Immature natural killer cell (primary cell): ENCODE measurements around the gene GPC6. TPM values are rescaled to one million over a fixed set of nuclear protein-coding genes. Genes with fewer than 3 reads are reported as not detected.

Experiments used
- DNase-seq, 3 donors: peaks; one replicate each; pipeline ENCODE4 v3.0.0; 2022; ENCODE audit warnings: mixed read lengths in 1 of 3
- H3K27ac Mint-ChIP-seq, 6 donors: one replicate each; pipeline ENCODE4 v1.8.0; 2020; ENCODE audit warnings: mixed read lengths in 6 of 6, mild to moderate bottlenecking in 5 of 6, inconsistent platforms in 4 of 6, moderate library complexity in 3 of 6
- H3K27me3 Mint-ChIP-seq, 3 donors: one replicate each; pipeline ENCODE4 v1.8.0; 2020 to 2021; ENCODE audit warnings: low read depth in 3 of 3, mild to moderate bottlenecking in 3 of 3, mixed read lengths in 3 of 3, moderate library complexity in 3 of 3, inconsistent platforms in 1 of 3
- H3K36me3 Mint-ChIP-seq, 3 donors: one replicate each; pipeline ENCODE4 v1.8.0; 2020; ENCODE audit warnings: mixed read lengths in 3 of 3, inconsistent platforms in 2 of 3, mild to moderate bottlenecking in 2 of 3
- H3K4me1 Mint-ChIP-seq, 2 donors: one replicate each; pipeline ENCODE4 v1.8.0; 2020; ENCODE audit warnings: inconsistent platforms in 2 of 2, mild to moderate bottlenecking in 2 of 2, mixed read lengths in 2 of 2, moderate library complexity in 1 of 2
- H3K4me3 Mint-ChIP-seq, 5 donors: one replicate each; pipeline ENCODE4 v1.8.0; 2020; ENCODE audit warnings: mild to moderate bottlenecking in 5 of 5, mixed read lengths in 5 of 5, inconsistent platforms in 3 of 5, moderate library complexity in 3 of 5
- H3K9me3 Mint-ChIP-seq, 6 donors: one replicate each; pipeline ENCODE4 v1.8.0; 2020; ENCODE audit warnings: mild to moderate bottlenecking in 6 of 6, mixed read lengths in 6 of 6, inconsistent platforms in 4 of 6, moderate library complexity in 3 of 6
- polyA plus RNA-seq, 3 donors: library from polyadenylated mRNA; unstranded; fragments of 300-500 nt; fragmentation: Illumina TruSeq; gene quantifications; one replicate each; pipeline ENCODE4 v1.2.3, GENCODE V29; 2021

GPC6 gene
- polyA plus RNA-seq, 3 donors from 2014 or later, result not detected

DNA sequence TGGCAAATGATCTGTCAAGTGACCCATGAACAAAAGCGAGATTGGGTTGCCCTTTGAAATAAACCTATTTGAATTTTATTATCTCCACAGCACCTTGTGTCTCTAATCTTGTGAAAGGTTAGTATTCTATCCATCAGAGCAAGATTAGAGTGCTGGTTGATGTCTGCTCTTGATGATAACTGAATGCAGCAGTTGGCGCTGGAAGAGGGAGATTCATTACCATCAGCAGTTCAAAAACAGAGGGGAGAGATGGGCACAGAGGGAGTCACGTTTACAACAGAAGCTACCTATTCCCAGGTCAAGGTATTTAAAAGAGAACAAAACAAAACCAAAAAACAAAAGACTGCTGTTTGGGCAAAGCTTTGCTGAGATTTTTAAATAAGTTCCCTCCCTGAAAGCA lies 588.1 kb downstream of the GPC6 start:
- peaks cover 1 to 4% (median 2%) of the 10 kb centered on the region in 3 donors for H3K27me3 Mint-ChIP-seq
- H3K4me3 Mint-ChIP-seq, result no peak overlapping the region
- no peak overlapping the region for H3K27ac Mint-ChIP-seq
- no peak for DNase-seq
- no peaks in the 10 kb centered on the region for H3K36me3 Mint-ChIP-seq
- H3K4me1 Mint-ChIP-seq, result no peaks in the 10 kb centered on the region
- peaks cover 0 to 6% (median 0%) of the 10 kb centered on the region in 6 donors for H3K9me3 Mint-ChIP-seq

DNA sequence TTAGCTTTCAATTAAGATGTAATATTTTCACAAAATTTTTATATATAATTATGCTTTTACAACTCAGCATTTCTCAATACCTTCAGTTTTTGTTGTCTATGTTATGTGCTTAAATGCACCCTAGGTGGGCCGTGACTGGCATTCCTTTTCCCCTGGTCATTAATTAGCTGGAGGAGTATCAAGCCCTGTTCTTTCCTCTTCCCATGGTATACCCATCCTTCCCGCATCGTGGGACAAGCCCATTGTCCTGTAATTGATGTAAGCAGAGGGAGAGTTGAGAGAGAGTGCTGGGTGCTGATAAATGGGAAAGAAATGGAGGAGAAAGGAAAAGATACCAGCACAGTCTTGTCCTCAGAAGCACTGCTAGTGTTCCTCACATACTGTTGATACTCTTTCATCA lies 591.7 kb downstream of the GPC6 start:
- no peak for DNase-seq
- H3K27ac Mint-ChIP-seq, result no peak overlapping the region
- no peaks in the 10 kb centered on the region for H3K4me1 Mint-ChIP-seq
- no peak overlapping the region for H3K4me3 Mint-ChIP-seq
- no peaks in the 10 kb centered on the region for H3K36me3 Mint-ChIP-seq
- peaks cover 0 to 2% (median 0%) of the 10 kb centered on the region in 6 donors for H3K9me3 Mint-ChIP-seq
- H3K27me3 Mint-ChIP-seq, result peaks cover 0 to 4% (median 1%) of the 10 kb centered on the region in 3 donors

DNA sequence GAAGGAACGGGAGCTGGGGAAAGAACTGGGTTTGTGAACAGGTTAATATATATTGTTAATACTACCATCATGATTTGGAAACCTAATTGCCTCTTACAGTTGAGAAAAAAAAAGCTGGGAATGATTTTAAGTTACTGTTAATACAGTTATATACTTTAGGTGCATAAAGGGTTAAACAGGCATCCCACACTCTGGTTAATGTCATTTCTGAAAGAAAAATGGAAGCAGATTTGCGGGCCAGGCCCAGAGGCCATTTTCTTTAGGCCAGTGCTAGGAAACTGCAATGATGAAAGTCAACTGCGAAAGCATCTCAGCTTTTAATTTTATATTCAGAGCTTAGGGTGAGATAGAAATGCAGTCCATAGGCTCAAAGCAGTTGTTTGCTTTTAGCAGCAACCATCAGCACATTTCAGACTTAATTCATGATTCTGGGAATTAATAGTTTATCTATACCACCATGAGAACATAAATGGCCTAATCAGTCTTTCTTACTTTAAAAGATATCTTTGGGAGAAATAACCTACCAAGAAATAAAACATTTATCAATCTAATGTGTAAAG lies 592.8 kb downstream of the GPC6 start:
- H3K4me3 Mint-ChIP-seq, result no peak overlapping the region
- no peak for DNase-seq
- no peak overlapping the region for H3K27ac Mint-ChIP-seq
- H3K4me1 Mint-ChIP-seq, result no peaks in the 10 kb centered on the region
- H3K9me3 Mint-ChIP-seq, result peaks cover 0 to 2% (median 0%) of the 10 kb centered on the region in 6 donors
- H3K27me3 Mint-ChIP-seq, result peaks cover 0 to 4% (median 1%) of the 10 kb centered on the region in 3 donors
- H3K36me3 Mint-ChIP-seq, result no peaks in the 10 kb centered on the region

DNA sequence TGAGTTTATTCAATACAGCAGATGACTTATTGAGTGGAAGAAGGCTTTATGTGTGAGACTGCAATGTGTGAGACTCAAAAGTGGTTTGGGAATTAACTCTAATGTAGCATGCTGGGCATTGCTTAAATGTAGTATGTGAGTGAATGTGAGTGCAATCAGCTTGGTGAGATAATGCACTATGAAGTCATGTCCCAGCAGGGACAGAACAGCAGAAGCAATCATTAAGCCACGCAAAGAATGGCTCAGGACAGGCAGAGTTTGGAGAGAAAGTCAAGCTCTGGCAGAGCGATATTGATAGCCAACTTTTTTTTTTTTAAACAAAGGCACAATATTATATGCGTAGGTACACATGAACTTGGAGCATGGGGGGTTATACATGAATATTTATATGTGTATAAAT lies 597.7 kb downstream of the GPC6 start:
- H3K27me3 Mint-ChIP-seq, result no peaks in the 10 kb centered on the region
- H3K36me3 Mint-ChIP-seq, result no peaks in the 10 kb centered on the region
- DNase-seq, result no peak
- H3K27ac Mint-ChIP-seq, result no peak overlapping the region
- H3K4me3 Mint-ChIP-seq, result no peak overlapping the region
- peaks cover 0 to 9% (median 0%) of the 10 kb centered on the region in 6 donors for H3K9me3 Mint-ChIP-seq
- no peaks in the 10 kb centered on the region for H3K4me1 Mint-ChIP-seq

DNA sequence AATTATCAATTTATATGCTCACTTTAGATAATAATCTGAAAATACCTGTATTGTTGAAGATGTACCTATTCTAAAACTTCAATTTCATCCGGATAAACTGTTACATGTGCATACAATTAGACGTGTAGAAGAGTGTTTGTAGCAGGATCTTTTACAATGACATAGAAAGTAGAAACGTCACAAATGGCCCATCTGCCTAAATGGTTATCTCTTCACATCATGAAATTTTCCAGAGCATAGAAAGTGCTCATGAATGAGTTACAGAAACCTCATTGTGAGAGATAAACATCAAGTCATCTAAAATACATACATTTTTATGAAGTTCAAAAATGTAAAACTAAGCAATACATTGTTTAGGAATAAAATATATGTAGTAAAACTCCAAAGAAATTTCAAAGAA lies 607.4 kb downstream of the GPC6 start:
- peaks cover 0 to 2% (median 2%) of the 10 kb centered on the region in 3 donors for H3K27me3 Mint-ChIP-seq
- peaks cover 0 to 5% (median 3%) of the 10 kb centered on the region in 6 donors for H3K9me3 Mint-ChIP-seq
- H3K36me3 Mint-ChIP-seq, result no peaks in the 10 kb centered on the region
- H3K27ac Mint-ChIP-seq, result no peak overlapping the region
- no peak for DNase-seq
- no peaks in the 10 kb centered on the region for H3K4me1 Mint-ChIP-seq
- no peak overlapping the region for H3K4me3 Mint-ChIP-seq

DNA sequence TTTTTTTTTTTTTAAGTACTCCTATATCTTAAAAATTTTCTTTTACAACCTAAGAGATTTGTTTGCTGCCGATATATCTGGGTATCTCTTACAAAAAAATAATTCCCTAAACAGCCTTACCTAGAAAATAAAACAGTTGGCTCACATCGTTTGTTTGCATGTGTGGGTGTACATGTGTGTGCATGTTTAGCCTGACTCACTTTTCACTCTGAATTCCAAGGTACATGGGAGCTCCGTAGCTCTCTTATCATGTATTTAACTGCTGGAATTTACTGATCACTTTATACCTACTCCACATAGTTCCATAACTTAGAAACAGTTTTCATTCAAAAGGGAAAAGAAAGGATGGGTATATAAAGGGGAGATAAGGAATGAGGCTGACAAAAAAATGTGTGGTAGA lies 616.5 kb downstream of the GPC6 start:
- Mint-ChIP-seq H3K4me3 (no peak overlapping the region), H3K27ac (no peak overlapping the region), H3K27me3 (peaks cover 0 to 3% (median 0%) of the 10 kb centered on the region in 3 donors), H3K4me1 (no peaks in the 10 kb centered on the region), H3K9me3 (peaks cover 0 to 7% (median 1%) of the 10 kb centered on the region in 6 donors), H3K36me3 (no peaks in the 10 kb centered on the region)
- DNase-seq, result no peak

DNA sequence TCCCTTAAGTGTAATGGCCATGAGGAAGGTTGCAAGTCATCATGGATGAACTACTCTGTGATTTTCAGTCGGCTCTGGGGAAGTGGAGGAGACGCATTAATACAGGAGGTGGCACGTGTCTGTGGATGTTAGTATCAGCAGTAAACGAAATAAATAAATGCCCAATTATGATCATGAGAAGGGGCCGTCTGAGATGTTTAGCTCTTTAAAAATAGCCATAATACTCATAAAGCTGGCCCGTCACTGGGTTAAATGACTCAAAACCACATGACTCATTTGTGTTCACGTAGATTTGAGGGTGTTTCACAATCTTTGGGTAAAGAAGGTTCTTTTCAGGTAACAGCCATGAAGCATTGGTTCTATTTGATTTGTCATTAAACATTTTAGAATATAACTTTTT lies 620.6 kb downstream of the GPC6 start:
- Mint-ChIP-seq H3K4me3 (no peak overlapping the region), H3K36me3 (no peaks in the 10 kb centered on the region), H3K9me3 (peaks cover 0 to 3% (median 2%) of the 10 kb centered on the region in 6 donors), H3K4me1 (no peaks in the 10 kb centered on the region), H3K27me3 (peaks cover 0 to 3% (median 0%) of the 10 kb centered on the region in 3 donors), H3K27ac (no peak overlapping the region)
- no peak for DNase-seq

DNA sequence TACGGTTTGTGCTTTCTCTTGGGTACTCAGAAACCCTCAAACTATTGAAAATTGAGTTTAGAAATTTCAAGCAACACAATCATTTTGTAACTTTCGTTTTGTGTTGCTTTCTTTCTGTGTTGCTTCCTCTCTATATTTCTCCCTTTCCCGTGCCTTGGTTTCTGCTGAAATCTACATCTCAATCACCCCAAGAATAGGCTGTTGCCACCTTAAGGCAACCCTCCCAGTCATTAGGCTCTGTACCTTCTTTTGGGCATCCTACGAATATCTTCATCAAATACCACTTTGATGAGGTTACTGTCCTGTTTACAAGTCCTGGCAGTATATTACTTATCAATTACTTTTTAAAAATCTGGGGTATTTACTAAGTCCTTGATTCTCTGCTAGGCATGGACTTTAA lies 621.6 kb downstream of the GPC6 start:
- no peak for DNase-seq
- H3K4me1 Mint-ChIP-seq, result no peaks in the 10 kb centered on the region
- peaks cover 0 to 3% (median 0%) of the 10 kb centered on the region in 3 donors for H3K27me3 Mint-ChIP-seq
- no peak overlapping the region for H3K4me3 Mint-ChIP-seq
- peaks cover 0 to 3% (median 2%) of the 10 kb centered on the region in 6 donors for H3K9me3 Mint-ChIP-seq
- H3K36me3 Mint-ChIP-seq, result no peaks in the 10 kb centered on the region
- no peak overlapping the region for H3K27ac Mint-ChIP-seq

DNA sequence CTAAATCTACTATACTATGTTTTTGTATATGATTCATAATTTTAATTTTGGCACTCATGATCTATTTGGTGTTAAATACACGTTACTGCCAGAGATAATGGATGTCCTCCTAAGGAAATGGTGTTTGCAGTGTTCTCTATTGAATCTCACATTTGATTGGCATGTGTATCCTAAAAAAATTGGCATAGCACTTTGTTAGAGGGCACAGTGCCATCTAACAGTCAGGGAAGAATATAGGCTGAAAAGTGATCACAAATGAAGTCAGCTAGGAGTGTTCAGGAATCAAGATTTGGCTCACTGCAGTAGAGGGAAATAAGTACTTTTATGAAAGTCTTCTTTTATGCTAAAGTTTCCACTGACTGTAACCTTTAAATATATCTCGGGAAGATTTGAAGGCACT lies 624.6 kb downstream of the GPC6 start:
- Mint-ChIP-seq H3K36me3 (no peaks in the 10 kb centered on the region), H3K27me3 (peaks cover 0 to 3% (median 0%) of the 10 kb centered on the region in 3 donors), H3K27ac (no peak overlapping the region), H3K4me1 (no peaks in the 10 kb centered on the region), H3K9me3 (peaks cover 0 to 10% (median 2%) of the 10 kb centered on the region in 6 donors), H3K4me3 (no peak overlapping the region)
- DNase-seq, result no peak

DNA sequence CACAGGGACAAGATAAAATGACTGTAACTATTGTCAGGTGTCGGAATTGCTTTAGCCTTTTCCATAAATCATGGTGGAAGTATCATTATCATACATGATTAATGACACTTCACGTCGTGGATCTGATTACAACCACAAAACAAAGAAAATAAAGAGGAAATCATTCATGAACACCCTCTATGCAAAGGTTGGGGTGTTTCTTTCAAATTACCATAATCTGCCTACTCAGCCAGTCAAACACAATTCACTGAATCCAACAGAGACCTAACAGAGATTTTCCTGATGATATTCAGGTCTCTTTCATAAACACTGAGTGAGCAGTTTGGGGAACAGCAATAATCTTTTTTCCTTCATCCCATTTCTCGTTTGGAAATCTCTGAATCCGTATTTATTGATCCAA lies 627.3 kb downstream of the GPC6 start:
- Mint-ChIP-seq H3K27ac (no peak overlapping the region), H3K27me3 (peaks cover 0 to 2% (median 0%) of the 10 kb centered on the region in 3 donors), H3K4me1 (no peaks in the 10 kb centered on the region), H3K36me3 (no peaks in the 10 kb centered on the region), H3K9me3 (peaks cover 0 to 12% (median 0%) of the 10 kb centered on the region in 6 donors), H3K4me3 (no peak overlapping the region)
- no peak for DNase-seq

DNA sequence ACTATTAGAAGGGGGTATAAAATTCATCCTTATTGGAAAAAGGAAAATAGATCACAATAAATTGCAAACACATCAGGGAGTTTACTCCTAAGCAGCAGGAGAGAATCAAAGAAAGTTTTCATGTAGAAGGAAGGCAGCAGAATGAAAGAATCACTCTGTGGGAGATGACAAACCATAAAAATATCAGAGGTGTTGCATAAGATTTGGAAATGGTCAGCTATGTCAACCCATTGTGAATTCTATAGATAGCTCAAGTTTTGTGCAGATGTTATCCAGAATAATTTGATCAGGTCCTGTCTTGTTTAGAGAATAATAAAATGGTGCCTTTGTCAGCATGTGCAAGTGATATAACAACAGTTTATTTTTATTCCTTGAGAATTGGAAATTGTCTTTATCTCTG lies 630.5 kb downstream of the GPC6 start:
- no peaks in the 10 kb centered on the region for H3K36me3 Mint-ChIP-seq
- H3K27me3 Mint-ChIP-seq, result peaks cover 0 to 2% (median 0%) of the 10 kb centered on the region in 3 donors
- H3K9me3 Mint-ChIP-seq, result peaks cover 0 to 12% (median 2%) of the 10 kb centered on the region in 6 donors
- no peak overlapping the region for H3K4me3 Mint-ChIP-seq
- no peak overlapping the region for H3K27ac Mint-ChIP-seq
- DNase-seq, result no peak
- H3K4me1 Mint-ChIP-seq, result no peaks in the 10 kb centered on the region

DNA sequence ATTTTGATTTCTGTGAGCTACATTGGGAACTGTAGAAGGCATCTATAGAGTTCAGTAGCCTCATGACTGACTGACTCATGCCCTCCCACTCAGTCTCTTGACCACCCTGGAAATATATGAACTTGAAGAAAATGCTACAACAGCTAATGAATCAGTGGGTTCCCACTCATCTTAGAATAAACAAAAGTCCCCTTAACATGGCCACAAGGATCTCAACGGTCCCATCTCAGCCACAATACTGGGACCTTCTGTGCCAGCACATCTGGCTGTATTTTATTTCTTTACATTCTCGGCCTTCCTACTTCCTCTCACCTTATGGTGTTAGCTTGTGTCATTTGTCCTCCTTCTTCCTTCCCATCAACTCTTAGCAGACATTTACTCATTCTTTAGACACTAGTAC lies 633.1 kb downstream of the GPC6 start:
- Mint-ChIP-seq H3K36me3 (no peaks in the 10 kb centered on the region), H3K4me3 (no peak overlapping the region), H3K27me3 (peaks cover 0 to 2% (median 0%) of the 10 kb centered on the region in 3 donors), H3K9me3 (peaks cover 0 to 12% (median 2%) of the 10 kb centered on the region in 6 donors), H3K4me1 (no peaks in the 10 kb centered on the region), H3K27ac (no peak overlapping the region)
- no peak for DNase-seq

DNA sequence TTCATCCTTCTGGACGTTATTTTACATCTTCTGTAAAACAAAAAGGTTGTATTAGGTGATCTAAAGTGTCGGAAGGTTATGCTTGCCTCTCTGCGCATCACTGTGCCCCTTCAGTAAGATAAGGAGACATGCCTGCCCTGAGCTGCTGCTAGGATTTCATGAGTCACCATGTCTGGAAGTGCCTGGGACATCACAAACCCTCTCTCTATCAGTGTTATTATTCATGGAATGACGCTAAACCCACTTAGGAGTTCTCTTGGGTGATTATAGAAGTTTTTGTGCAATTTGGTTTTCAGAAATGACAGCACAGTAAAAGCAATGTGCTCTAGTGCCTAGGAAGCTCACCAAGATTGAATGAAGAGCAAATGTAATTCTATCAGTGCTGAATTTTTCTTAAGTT lies 635.2 kb downstream of the GPC6 start:
- Mint-ChIP-seq H3K27me3 (peaks cover 0 to 2% (median 0%) of the 10 kb centered on the region in 3 donors), H3K36me3 (no peaks in the 10 kb centered on the region), H3K9me3 (peaks cover 0 to 13% (median 2%) of the 10 kb centered on the region in 6 donors), H3K27ac (no peak overlapping the region), H3K4me1 (no peaks in the 10 kb centered on the region), H3K4me3 (no peak overlapping the region)
- no peak for DNase-seq

DNA sequence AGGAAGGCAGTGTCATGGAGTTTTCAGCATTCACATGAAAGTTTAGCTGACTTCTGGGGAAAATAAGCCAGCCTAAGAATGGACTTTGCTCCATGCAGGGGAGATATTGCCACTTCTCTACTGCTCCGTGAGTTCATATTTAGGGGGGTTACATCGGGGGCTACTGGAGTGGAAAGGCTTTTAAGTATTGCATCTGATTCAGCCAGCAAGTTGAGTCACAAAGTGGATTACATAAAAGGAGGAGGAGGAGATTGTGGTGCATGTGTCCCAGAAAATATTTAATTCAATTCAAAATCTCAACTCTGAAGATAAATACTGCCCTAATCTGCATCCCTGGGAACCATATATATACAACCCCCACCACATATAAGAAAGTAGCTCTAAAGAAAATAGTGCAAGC lies 635.7 kb downstream of the GPC6 start:
- peaks cover 0 to 13% (median 2%) of the 10 kb centered on the region in 6 donors for H3K9me3 Mint-ChIP-seq
- no peak overlapping the region for H3K4me3 Mint-ChIP-seq
- H3K36me3 Mint-ChIP-seq, result no peaks in the 10 kb centered on the region
- DNase-seq, result no peak
- H3K27me3 Mint-ChIP-seq, result peaks cover 0 to 2% (median 0%) of the 10 kb centered on the region in 3 donors
- no peak overlapping the region for H3K27ac Mint-ChIP-seq
- H3K4me1 Mint-ChIP-seq, result no peaks in the 10 kb centered on the region

DNA sequence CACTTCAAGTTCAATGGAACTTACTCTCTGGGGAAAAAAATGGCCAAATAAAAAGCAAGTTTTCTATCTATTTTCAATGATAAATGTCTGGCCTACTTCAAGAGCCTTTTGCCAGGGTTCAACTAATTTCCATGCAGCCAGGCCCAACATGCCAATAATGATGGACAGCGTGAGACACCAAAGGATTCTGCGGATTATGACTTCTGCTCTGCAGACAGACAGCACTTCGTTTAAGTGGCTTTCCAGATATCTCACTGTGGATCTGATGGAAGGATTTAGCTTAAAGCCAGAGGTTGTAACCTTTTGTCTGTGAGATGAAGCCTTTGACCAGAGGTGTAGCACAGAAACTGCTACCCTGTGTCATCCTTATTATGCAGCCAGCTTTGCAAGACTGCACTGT lies 638.6 kb downstream of the GPC6 start:
- H3K4me3 Mint-ChIP-seq, result no peak overlapping the region
- no peak overlapping the region for H3K27ac Mint-ChIP-seq
- peaks cover 0 to 13% (median 2%) of the 10 kb centered on the region in 6 donors for H3K9me3 Mint-ChIP-seq
- no peaks in the 10 kb centered on the region for H3K36me3 Mint-ChIP-seq
- H3K27me3 Mint-ChIP-seq, result no peaks in the 10 kb centered on the region
- no peaks in the 10 kb centered on the region for H3K4me1 Mint-ChIP-seq
- DNase-seq, result no peak
